Left lobe of liver (tissue), 2 donors: ENCODE measurements around the gene TTLL7. TPM values are rescaled to one million over a fixed set of nuclear protein-coding genes. Genes with fewer than 3 reads are reported as not detected.

Source experiments
- ATAC-seq: fragments of 200-7000 bp; cut with Tn5 transposase; one replicate; pipeline ENCODE4 v1.9.1; 2020; ENCODE audit warnings: mild to moderate bottlenecking, moderate library complexity
- DNase-seq: peaks from one replicate; pipeline ENCODE4 v3.0.0-alpha.2; 2020; ENCODE audit warnings: low spot score
- total RNA-seq: library from RNA; stranded (reverse); gene quantifications from one replicate; pipeline ENCODE4 v1.2.1, GENCODE V29; 2021
- donor health status: DM: no; HTN: no; CAD: no; lungs with moderate emphysema.
- donor health status: DM: no; HTN: yes; CAD: no.

The TTLL7 gene
- total RNA-seq, 1 donor from 2014 or later: 7.5 TPM

DNA sequence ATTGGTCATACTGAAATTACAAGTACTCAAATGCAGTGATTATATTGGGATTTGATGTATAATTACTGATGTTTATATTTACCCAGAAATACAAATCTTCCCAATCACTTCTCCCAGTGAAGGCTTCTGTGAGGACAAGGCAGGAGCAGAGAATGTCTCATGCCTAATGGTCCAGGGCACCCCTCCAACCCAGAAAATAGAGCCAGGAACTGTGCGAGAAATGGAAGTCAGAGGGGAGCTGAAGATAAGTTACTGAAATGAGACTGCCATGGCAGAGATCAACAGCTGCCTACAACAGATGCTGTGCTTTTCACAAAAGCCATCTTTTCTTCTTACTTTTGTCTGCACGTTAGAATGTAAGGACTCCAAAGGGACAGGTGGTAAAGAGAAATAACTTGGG lies 171.2 kb downstream of the TTLL7 start:
- ATAC-seq (no peak), DNase-seq (no peak)

DNA sequence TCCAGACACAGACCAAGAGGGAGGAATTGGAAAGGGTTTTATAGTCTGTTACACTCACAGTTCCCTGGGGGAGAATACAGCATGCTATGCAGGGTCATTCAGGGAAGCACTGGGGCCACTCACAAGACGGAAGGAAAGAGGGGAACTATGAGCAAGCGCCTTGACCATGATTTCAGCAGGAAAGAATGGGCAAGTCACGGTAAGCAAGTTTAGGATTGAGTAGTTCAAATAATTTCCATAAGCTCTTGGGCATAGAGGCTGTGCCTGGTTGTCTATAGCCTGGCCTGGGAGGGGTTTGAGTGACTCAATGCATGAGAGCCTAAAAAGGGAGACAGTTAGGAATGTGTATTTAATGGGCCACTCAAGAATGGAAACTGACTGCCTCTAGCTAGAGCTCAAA lies 176.7 kb downstream of the TTLL7 start:
- no peak for DNase-seq
- ATAC-seq: no peak

DNA sequence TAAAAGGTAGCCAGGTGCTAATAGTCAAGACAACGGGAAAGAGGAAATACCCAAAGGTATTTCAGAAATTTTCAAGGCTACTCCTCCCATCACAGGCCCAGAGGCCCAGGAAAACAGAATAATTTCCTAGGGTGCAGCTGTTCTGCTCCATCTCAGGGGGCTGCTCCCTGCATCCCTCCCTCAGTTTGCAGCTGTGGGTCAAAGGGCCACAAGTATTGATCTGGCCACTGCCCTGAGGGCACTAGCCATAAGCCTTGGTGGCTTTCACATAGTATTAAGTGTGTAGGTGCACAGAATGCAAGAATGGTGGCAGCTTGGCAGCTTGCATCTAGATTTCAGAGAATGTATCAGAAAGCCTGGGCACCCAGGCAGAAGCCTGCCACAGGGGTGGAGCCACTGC lies 179.5 kb downstream of the TTLL7 start:
- ATAC-seq (peak; percentile 50), DNase-seq (no peak)

DNA sequence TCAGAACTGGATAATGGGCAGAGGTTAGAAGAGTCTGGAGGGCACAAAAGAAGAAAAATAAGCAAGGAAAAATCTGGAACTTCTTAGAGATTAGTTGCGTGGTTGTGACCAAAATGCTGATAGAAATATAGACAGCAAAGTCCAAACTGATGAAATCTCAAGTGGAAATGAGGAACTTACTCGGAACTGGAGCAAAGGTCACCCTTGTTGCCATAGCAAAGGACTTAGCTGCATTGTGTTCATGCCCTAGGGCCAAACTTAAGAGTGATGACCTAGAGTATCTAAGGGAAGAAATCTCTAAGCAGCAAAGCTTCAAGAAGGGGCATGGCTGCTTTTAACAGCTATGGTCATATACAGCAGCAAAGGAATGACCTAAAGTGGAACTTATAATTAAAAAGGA lies 180.0 kb downstream of the TTLL7 start:
- ATAC-seq (peak; percentile 77), DNase-seq (peak; percentile 54)

DNA sequence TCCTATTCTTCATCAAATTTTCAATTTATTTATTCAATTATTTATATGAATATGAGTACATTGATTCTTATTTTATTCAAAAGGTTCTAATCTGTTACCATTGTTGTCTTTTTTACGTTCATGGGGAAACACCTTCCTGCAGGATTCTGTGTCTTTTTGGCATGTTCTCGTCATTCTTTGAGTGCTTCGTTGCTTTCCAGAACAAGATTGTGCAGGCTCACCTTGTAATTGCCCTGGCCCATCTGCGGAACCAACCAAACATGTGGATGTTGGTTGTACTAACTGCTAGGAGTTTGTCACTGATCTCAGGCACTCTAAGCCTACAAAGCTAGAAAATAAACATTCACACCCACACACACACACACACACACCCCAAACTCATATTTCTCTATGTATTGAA lies 182.1 kb downstream of the TTLL7 start:
- DNase-seq: no peak
- no peak for ATAC-seq

DNA sequence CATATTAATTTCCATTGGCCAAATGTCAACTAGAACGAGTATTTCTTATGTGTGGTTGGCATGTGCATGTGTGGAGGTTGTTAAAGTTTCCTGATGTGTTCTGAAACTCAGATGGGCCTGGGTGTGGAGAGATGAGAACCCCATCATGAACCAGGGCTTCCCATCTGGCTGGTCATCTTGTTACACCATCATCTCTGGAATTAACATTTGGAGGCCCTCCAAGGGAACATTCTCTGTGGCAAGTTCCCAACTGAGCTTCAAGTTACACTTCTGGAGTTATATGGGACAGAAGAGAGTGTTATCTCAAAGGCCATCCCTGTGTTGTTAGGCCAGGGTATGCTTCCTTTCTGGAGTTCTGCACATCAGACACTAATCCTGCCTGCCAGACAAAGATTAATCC lies 183.6 kb downstream of the TTLL7 start:
- peak; percentile 60 for DNase-seq
- peak; percentile 57 for ATAC-seq

Other genes starting within 250 kb of the TTLL7 start
- 16.6 TPM for gene PRKACB, start 145.1 kb upstream of the TTLL7 start, total RNA-seq